ENCODE results near the gene PCSK7.
"Not testable (repeated sequence)": the region's sequence is repeated elsewhere in the genome, so short reads cannot be mapped to it uniquely, and the experiment has no call there.

PCSK7 gene

DNA sequence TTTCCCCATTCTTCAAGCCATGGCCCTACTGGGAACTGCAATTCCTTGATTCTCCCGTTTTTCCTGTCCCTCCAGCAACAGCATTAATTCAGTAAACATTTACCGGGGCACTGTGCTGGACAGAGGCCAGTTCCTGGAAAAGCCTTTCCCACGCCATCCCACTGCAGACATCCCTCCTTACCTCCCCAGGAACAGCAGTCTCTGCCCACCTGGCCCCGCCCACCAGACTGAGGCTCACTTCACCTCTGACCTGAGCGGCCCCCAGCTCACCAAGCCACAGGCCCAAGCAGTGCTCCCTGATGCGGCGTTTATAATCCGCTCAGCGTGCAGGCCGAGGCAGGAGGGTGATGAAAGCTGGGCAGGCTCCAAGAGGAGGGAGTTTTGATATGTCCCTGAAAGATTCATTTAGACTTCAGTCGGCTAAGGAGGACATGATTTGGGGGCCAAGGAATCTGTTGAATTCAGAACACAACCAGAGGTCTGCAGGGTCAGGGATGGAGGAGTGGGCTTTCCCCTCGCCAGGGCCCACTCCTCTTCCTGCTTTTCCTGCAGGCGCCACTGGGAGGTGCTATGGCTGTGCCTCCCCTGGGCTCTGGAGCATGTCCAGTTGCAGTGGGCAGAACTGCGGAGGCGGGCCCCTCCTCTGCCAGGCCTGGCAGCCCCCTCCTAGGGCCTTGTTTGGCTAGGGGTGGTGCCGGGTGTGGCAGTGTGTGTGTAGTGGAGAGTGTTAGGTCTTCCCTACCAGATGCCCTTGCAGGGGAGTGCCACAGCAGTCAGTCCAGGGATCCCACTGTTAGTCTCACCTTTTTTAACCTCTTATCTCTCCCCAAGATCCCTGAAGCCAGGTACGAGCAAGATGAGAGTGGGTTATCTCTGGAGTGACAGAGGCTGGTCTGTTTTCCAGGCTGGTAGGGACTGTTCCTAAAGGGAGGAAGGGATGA is 34.1 kb downstream of the PCSK7 start:
- DNase-seq (ENCODE audit: low read depth): no peak

DNA sequence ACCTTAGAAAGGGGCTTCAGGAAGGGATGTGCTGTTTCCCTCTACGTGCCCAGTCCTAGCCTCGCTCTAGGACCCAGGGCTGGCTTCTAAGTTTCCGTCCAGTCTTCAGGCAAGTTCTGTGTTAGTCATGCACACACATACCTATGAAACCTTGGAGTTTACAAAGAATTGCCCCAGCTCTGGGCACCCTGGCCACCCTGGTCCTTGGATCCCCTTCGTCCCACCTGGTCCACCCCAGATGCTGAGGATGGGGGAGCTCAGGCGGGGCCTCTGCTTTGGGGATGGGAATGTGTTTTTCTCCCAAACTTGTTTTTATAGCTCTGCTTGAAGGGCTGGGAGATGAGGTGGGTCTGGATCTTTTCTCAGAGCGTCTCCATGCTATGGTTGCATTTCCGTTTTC is 34.9 kb downstream of the PCSK7 start:
- no peak for DNase-seq (ENCODE audit: low read depth)

DNA sequence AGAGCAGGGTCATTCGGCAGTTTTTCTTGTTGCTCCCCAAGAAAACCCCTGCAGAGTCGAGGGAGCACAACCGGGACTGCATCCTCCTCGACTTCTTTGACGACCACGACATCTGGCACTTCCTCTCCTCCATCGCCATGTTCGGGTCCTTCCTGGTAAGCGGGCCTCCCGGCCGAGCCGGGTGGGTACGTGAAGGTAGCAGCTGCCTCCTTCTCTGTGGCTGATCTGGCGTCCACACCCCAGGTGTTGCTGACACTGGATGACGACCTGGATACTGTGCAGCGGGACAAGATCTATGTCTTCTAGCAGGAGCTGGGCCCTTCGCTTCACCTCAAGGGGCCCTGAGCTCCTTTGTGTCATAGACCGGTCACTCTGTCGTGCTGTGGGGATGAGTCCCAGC is 36.1 kb downstream of the PCSK7 start:
- DNase-seq (ENCODE audit: low read depth): no peak

DNA sequence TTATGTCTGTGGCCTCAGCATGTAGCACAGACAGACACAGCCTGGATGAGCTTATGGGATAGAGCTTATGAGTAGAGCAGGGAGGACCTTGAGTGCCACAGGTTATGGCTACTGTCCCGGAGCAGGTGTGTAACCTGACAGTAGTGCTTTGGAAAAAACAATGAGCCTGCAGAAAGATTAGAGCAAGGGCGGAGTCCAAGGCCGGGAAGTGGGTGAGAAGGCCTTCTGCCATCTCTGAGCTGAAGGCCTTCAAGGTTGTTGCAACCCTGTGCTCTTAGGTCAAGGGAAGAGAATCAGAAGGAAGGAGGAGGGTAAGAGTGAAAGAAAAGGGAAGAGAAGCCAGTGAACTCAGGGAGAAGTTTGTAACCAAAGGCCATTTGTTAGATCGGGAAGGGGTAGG is 36.6 kb downstream of the PCSK7 start:
- DNase-seq (ENCODE audit: low read depth): no peak

DNA sequence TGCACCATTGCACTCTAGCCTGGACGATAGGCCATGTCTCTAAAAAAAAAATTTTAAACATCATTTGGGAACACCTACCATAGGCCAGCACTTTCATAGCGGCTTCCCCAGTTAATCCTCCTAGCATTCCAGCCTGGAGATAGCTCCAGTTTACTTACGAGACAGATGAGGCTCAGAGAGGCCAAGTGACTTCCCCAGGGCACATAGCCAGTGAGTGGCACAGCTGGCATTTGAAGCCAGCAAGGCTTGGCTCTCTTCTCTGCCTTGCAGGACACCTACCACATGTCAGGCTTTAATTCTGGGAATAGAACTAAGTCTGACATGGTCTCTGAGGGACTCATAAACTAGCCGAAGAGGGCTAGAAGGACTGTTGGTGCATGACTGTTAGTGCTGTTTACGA is 37.6 kb downstream of the PCSK7 start:
- no peak for DNase-seq (ENCODE audit: low read depth)

DNA sequence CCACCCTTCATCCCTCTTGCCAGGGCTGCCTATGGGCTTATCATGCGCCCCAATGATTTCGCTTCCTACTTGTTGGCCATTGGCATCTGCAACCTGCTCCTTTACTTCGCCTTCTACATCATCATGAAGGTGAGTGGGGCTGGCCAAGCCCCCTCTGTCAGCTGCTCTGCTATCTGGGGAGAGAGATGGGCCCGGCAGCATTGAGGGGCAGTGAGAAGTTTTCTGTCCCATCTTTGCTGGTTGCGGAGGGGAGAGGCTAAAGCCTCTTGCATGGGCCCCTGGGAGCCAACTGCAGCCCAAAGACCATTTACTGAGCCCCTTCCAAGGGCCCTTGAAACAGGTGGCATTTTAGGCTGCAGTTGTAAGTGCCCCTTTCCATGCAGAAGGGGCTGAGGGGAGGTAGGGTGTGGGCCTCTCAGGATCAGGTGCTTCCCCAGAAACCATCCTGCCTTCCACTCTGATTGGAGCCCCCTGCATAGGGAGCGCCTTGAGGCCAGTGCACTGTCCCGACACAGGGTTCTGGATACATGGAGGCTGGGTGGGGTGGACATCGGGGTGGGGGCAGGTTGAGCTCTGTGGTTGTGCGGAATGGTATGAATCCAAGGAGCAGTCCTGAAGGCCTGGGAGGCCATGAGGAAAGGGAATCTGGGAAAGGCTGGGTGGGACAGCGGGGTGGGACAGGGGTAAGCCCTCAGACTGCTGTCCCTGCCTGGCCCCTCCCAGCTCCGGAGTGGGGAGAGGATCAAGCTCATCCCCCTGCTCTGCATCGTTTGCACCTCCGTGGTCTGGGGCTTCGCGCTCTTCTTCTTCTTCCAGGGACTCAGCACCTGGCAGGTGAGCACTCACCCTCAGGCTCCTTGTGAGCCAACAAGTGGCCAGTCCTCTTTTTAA is 38.5 kb downstream of the PCSK7 start:
- DNase-seq (ENCODE audit: low read depth): no peak

DNA sequence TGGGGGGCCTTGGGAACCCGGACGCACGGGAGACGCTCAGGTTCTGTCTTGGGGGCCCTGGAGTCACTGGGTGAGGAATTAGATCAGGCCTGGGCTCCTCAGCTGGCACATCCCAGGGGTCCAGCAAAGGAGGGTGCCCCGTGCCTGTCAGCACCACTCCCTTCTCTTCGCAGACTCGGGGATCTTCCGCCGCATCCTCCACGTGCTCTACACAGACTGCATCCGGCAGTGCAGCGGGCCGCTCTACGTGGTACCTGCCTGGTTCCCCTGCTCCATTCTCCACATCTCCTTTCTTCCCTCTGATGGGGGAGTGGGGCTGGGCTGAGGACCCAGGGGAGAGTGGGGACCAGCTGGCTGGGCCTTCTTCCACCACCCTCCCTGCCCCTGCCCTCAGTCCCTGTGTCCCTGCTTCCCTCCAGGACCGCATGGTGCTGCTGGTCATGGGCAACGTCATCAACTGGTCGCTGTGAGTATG is 39.4 kb downstream of the PCSK7 start:
- no peak for DNase-seq (ENCODE audit: low read depth)

DNA sequence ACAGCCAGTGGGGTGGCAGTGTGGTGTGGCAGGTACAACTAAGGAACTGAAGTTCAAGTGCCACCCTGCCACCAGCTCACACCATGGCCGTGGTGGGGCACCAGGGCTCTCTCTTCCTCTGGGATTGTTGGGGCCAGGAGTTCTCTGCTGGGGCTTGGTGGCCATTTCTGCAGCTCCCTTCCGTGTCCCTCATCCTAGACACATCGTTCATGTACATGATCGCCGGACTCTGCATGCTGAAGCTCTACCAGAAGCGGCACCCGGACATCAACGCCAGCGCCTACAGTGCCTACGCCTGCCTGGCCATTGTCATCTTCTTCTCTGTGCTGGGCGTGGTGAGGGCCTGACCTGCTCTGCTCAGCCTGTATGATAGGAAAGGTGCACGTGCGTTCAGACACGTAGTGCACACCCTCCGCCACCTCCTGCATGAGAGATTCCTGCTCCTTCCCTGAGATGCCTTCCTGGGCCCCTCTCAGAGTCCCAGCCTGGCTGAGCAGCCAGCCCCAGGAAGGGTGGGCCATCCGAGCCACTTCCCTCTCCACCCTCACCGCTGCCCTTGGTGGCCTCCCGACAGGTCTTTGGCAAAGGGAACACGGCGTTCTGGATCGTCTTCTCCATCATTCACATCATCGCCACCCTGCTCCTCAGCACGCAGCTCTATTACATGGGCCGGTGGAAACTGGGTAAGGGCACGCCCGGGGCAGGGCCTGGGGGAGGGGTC is 40.0 kb downstream of the PCSK7 start:
- no peak for DNase-seq (ENCODE audit: low read depth)

DNA sequence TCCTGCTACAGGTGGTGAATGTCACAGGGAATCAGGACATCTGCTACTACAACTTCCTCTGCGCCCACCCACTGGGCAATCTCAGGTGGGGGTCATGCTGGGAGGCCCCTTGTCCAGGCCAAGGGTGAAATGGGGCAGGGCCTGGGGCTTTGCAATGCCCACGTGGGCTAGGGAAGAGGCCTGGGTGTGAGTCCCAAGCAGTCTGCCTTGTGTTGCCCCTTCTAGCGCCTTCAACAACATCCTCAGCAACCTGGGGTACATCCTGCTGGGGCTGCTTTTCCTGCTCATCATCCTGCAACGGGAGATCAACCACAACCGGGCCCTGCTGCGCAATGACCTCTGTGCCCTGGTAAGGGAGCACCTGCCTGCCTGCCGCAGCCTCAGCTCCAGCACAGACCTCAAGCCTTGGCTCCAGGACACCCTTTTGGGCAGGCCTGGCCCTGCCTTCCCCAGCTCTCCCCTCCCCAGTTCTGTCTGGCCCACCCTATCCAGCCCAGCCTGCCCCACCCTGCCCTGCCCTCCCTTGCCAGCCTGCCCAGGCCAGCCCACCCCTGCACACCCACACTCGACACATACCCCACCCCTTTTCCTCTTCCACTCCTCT is 41.8 kb downstream of the PCSK7 start:
- DNase-seq (ENCODE audit: low read depth): no peak

DNA sequence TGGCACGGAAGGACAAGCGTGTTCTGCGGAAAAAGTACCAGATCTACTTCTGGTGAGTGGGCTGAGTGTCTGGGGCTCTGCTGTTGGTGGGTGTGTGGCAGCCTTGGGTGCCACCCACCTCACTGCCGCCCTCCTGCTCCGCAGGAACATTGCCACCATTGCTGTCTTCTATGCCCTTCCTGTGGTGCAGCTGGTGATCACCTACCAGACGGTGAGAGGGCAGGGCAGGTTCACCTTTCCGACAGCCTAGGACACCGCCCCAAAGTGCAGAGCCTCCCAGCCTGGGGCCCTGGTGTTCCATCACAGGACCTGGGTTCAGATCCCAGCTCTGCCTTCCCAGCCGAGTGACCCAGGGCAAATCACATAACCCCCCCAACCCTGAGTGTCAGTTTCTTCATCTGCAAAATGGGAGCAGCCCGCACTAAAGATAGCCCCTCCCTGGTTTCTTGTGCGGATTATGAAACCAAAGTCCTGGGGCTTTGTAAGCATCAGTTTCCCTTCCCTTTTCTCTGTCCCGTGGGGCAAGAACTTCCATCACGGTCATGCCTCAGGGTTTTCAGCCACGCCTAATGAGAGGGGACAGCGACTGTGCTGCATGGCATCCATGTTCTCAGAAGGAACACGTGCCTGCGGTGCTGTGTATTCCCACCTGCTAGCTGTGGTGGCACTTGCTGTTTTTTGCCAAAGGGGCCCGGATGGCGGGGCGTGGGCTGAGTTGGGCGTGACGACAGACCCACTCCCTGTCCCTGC is 42.5 kb downstream of the PCSK7 start:
- no peak for DNase-seq (ENCODE audit: low read depth)

DNA sequence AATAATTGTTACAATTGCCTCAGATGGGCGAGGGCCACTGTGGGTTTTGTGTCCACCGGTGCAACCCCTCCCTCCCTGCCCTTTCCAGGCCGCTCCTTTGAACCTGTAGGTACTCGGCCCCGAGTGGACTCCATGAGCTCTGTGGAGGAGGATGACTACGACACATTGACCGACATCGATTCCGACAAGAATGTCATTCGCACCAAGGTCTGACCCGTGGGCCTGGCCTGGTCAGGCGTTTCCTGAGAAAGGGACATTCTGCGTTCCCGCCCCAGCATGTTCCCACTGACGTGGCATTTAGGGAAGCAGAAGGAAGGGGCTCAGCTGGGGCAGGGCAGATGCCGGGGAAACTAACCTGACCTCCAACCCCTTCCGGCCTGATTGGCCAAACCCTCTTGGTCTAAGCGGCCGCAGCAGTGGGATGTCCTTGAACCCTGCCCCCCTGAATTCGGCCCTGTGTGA is 43.2 kb downstream of the PCSK7 start:
- no peak for DNase-seq (ENCODE audit: low read depth)

DNA sequence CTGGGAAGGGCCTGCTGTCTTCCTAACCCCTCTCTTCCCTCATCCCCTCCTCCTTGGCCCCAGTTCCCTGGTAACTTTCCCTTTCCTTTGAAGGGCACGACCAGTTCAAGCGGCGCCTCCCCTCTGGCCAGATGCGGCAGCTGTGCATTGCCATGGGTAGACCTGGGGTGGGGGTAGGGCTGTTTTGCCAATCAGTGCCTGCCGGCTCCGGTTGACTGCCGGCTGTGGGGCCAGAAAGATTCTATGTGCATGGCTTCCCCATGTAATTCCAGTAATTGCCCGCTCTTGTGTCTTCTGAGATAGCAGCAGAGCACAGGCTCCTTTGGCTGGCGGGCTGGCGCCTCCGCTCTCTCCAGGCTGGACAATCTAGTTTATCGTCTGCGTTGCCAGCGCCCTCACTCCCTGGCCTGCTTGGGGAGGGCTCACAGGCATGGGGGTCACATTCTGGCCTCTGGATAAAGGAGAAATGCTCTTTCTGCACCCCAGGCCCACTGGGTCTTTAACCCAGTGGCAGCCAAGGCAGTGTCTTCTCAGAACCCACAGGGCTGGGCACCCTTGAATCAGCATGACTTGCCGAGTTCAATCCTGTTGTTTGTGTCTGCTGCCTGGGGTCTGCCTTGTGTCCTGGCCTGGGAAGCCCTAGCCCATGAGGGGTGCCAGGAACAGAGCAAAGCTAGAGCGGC is 43.9 kb downstream of the PCSK7 start:
- no peak for DNase-seq (ENCODE audit: low read depth)

DNA sequence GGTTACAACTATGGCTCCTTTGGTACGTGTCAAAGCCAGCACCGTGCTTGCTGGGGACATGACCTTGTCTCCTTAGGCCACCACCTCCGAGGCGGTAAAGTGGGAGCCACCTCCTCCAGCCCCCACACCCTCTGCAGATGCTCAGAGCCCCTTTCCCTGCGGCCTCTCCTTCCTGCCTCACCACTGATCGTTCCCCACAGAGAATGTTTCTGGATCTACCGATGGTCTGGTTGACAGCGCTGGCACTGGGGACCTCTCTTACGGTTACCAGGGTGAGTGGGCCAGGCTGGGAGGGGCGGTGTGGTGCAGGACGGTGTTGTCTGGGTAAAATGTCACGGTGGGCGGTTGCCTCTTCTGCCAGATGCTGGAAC is 44.5 kb downstream of the PCSK7 start:
- no peak for DNase-seq (ENCODE audit: low read depth)

DNA sequence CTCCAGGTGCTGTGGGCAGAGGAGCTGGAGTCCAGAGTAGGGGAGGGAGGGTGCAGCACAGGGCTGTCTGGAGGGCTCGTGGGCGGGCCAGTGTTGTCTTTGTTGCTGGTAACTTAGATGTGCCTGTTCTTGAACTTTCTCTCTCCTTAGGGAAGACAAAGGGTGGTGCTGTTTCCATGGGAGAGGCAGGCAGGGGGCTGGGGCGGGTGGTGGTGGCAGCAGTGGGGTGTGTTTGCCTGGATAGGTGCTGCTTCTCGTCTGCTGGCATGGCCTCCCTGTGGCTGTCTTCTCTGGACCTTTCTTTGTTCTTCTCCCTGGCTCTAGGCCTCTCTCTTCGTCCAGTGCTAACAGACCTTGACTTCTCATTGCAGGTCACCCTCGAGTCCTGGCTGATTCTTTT is 44.9 kb downstream of the PCSK7 start:
- no peak for DNase-seq (ENCODE audit: low read depth)

DNA sequence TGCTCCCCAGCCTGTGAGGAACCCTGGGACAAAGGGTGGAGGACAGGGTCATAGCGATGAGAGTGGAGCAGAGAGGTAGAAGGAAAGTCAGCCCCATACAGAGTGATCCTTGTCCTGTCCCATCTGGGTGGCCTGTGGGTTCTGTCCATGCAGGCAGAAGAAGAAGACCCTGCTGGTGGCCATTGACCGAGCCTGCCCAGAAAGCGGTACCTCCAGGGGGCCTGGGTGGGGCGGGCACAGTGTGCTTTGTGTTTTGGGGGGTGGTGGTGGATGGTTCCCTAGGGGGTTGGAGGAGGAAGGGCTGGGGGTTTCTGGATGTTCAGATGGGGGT is 45.5 kb downstream of the PCSK7 start:
- DNase-seq (ENCODE audit: low read depth): no peak

DNA sequence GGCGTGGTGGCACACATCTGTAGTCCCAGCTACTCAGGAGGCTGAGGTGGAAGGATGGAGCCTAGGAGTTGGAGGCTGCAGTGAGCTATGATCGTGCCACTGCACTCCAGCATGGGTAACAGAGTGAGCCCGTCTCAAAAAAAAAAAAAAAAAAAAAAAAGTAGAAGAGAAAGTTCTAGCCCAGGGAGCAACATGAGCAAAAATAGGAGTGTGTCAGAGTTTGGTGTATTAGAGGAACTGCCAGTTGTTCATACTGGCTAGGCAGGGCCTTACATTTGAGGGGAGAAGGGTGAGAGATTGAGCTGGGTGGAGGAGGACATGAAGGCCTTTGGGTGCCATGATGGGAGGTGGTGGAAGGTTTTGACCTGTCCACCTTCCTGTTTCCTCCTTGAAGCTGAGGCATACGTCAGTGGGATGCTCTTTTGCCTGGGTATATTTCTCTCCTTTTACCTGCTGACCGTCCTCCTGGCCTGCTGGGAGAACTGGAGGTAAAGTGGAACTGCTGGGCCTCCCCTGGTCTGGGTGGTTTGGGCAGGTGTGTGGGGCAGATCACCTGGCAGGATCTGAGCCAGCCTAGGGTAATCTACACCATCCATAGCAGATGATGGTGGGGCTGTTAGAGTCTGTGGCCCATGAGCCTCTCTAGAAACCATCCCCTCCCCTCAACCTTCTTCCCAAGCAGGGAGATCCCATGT is 46.0 kb downstream of the PCSK7 start:
- DNase-seq (ENCODE audit: low read depth): no peak

DNA sequence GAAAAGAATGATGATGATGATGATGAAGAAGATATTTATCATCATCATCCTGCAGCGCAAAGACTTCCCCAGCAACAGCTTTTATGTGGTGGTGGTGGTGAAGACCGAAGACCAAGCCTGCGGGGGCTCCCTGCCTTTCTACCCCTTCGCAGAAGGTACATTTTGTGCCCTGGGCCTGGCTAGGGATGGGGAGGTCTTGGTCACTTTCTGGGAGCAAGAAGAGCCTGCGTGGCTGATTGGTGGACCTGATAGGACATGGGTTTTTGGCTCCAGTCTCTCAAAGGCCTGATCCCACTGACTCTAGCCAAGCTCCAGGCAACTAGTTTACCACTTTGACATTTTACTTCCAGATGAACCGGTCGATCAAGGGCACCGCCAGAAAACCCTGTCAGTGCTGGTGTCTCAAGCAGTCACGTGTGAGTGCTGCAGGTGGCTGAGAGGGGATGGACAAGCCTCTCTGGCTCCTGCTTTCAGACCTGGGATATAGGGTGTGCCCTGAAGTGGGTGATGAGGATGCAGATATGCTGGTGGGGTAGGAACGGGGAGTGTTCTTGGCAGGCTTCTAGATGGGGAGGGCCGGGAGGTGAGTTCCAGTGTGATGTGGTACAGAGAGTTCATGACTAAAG is 48.0 kb downstream of the PCSK7 start:
- no peak for DNase-seq (ENCODE audit: low read depth)

DNA sequence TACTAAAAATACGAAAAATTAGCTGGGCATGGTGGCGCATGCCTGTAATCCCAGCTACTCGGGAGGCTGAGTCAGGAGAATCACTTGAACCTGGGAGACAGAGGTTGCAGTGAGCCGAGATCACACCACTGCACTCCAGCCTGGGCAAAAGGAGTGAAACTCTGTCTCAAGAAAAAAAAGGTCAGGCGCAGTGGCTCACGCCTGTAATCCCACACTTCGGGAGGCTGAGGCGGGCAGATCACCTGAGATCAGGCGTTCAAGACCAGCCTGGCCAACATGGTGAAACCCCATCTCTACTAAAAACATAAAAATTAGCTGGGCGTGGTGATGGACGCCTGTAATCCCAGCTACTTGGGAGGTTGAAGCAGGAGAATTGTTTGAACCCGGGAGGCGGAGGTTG is 48.7 kb downstream of the PCSK7 start:
- not testable (repeated sequence) for DNase-seq (ENCODE audit: low read depth)

DNA sequence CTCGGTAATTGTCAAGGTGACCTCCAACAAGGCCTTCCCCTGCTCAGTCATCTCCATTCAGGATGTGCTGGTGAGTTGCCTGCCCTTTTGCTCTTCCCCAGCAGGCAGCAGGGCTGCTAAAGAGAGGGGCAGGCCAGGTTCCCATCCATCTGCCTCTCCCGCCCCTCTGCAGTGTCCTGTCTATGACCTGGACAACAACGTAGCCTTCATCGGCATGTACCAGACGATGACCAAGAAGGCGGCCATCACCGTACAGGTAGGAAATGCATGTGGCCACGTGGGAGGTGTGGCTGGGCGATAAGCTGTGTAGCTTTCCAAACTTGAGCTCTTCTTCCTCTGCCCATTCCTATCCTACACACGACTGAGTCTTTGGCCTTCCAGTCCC is 49.3 kb downstream of the PCSK7 start:
- DNase-seq (ENCODE audit: low read depth): no peak

All from GM04503 (cell line).